SK-N-SH treated with all-trans-retinoic acid at 6 μM for 48 hours (cell line): ENCODE measurements around the gene DHPS.
"Not testable (repeated sequence)": the region's sequence is repeated elsewhere in the genome, so short reads cannot be mapped to it uniquely, and the experiment has no call there.

Source experiments
- CREB5 ChIP-seq: fragments of 250-450 bp; sonication (Bioruptor Pico); IDR thresholded peaks from 2 replicates; pipeline ENCODE4 v1.5.1; 2020; ENCODE audit warnings: low read depth, mild to moderate bottlenecking, moderate library complexity
- GLIS3 ChIP-seq: fragments of 250-450 bp; sonication (Bioruptor Pico); IDR thresholded peaks from 2 replicates; pipeline ENCODE4 v1.5.0; 2020; ENCODE audit warnings: mild to moderate bottlenecking, moderate library complexity
- PATZ1 ChIP-seq: fragments of 250-450 bp; sonication (Bioruptor Pico); IDR thresholded peaks from 2 replicates; pipeline ENCODE4 v1.8.0; 2020; ENCODE audit warnings: mild to moderate bottlenecking, moderate library complexity, borderline replicate concordance

- TF ChIP-seq PATZ1 (CRISPR knock-in tag); CREB5 (CRISPR knock-in tag); GLIS3: not testable (repeated sequence)
Observed at GRCh38 chr19:12697425-12697824, 15.7 kb upstream of the DHPS start.
